Measurements from ENCODE around the gene MYMK.
"Not testable (repeated sequence)": the region's sequence is repeated elsewhere in the genome, so short reads cannot be mapped to it uniquely, and the experiment has no call there.

The MYMK gene

DNA sequence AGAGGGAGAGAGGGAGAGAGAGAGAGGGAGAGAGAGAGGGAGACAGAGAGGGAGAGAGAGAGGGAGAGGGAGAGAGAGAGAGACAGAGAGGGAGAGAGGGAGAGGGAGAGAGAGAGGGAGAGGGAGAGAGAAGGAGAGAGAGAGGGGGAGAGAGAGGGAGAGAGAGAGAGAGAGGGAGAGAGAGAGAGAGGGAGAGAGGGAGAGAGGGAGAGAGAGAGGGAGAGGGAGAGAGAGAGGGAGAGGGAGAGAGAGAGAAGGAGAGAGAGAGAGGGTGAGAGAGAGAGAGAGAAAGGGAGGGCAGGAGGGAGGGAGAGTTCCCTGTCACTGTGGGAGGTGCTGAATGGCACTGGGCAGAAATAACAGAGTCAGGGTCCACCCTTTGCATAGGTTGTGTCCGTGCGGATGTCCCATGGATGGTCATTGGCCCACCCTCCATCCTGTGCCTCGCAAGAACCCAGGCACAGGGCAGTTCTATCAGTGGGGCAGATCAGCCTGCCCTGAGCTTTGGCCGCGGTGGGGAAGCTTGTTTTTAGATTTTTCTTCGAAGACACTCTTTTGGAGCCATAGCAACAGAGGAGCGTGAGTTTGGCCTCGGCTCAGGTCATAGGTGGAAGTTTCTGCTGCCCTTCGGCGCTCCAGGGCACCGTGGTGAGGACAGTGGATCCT lies 39.8 kb upstream of the MYMK start:
- no peak overlapping the region for H3K4me3 ChIP-seq (ENCODE audit: low read length)
- H3K27me3 ChIP-seq (ENCODE audit: control insufficient read depth, insufficient read depth, low read length): no peaks in the 10 kb centered on the region
- no peaks in the 10 kb centered on the region for H3K9me3 ChIP-seq (ENCODE audit: control insufficient read depth, low read length)
- no peak overlapping the region for H3K9ac ChIP-seq (ENCODE audit: low read length)
- peaks cover 9% of the 10 kb centered on the region for H3K4me1 ChIP-seq (ENCODE audit: control insufficient read depth, insufficient read depth, low read length)
- no peaks in the 10 kb centered on the region for H3K36me3 ChIP-seq (ENCODE audit: control insufficient read depth, insufficient read depth, low read length)

DNA sequence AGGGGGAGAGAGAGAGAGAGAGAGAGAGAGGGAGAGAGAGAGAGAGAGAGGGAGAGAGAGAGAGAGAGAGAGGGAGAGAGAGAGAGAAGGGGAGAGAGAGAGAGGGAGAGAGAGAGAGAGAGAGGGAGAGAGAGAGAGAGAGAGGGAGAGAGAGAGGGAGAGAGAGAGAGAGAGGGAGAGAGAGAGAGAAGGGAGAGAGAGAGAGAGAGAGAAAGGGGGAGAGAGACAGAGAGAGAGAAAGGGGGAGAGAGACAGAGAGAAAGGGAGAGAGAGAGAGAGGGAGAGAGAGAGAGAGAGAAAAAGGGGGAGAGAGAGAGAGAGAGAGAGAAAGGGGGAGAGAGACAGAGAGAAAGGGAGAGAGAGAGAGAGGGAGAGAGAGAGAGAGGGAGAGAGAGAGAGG lies 39.1 kb upstream of the MYMK start:
- H3K36me3 ChIP-seq (ENCODE audit: control insufficient read depth, insufficient read depth, low read length); H3K4me3 ChIP-seq (ENCODE audit: low read length); H3K9ac ChIP-seq (ENCODE audit: low read length); H3K27me3 ChIP-seq (ENCODE audit: control insufficient read depth, insufficient read depth, low read length); H3K9me3 ChIP-seq (ENCODE audit: control insufficient read depth, low read length): not testable (repeated sequence)
- peaks cover 11% of the 10 kb centered on the region for H3K4me1 ChIP-seq (ENCODE audit: control insufficient read depth, insufficient read depth, low read length)

- Histone ChIP-seq H3K9me3 (ENCODE audit: control insufficient read depth, low read length) (no peaks in the 10 kb centered on the region), H3K27me3 (ENCODE audit: control insufficient read depth, insufficient read depth, low read length) (no peaks in the 10 kb centered on the region), H3K4me1 (ENCODE audit: control insufficient read depth, insufficient read depth, low read length) (peaks cover 16% of the 10 kb centered on the region), H3K4me3 (ENCODE audit: low read length) (no peak overlapping the region), H3K9ac (ENCODE audit: low read length) (no peak overlapping the region), H3K36me3 (ENCODE audit: control insufficient read depth, insufficient read depth, low read length) (no peaks in the 10 kb centered on the region)
Measured at GRCh38 chr9:133563291-133563796, 38.6 kb upstream of the MYMK start.

- H3K4me1 ChIP-seq (ENCODE audit: control insufficient read depth, insufficient read depth, low read length): peaks cover 20% of the 10 kb centered on the region
- no peak overlapping the region for H3K4me3 ChIP-seq (ENCODE audit: low read length)
- H3K36me3 ChIP-seq (ENCODE audit: control insufficient read depth, insufficient read depth, low read length): no peaks in the 10 kb centered on the region
- H3K9me3 ChIP-seq (ENCODE audit: control insufficient read depth, low read length): no peaks in the 10 kb centered on the region
- no peaks in the 10 kb centered on the region for H3K27me3 ChIP-seq (ENCODE audit: control insufficient read depth, insufficient read depth, low read length)
- no peak overlapping the region for H3K9ac ChIP-seq (ENCODE audit: low read length)
Measured at GRCh38 chr9:133562611-133563290, 38.0 kb upstream of the MYMK start.

DNA sequence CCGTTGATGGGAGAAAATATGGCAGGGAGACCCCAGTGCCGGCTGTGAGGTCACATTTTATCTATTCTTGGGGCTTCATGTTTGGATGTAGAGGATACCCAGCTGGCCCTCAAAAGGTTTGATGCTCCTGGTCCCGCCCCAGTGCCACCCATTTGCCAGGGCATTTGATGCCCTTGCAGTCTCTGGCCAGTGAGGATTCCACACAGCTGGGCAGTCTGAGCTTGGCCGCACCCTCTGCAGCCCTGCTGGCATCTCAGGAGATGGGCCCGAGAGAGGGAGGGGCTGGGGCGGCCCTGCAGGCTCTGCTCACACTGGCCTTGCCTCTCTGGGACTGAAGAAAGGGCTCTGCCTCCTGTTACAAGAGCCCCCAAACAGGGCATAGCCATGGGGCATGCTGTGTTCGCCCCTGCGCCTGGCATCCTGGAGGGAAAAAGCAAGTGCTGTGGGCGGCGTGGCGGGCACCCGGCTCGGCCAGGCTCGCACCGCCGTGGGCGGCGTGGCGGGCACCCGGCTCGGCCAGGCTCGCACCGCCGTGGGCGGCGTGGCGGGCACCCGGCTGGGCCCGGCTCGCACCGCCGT lies 37.3 kb upstream of the MYMK start:
- H3K36me3 ChIP-seq (ENCODE audit: control insufficient read depth, insufficient read depth, low read length): no peaks in the 10 kb centered on the region
- H3K4me3 ChIP-seq (ENCODE audit: low read length): no peak overlapping the region
- H3K27me3 ChIP-seq (ENCODE audit: control insufficient read depth, insufficient read depth, low read length): no peaks in the 10 kb centered on the region
- H3K4me1 ChIP-seq (ENCODE audit: control insufficient read depth, insufficient read depth, low read length): peaks cover 20% of the 10 kb centered on the region
- H3K9me3 ChIP-seq (ENCODE audit: control insufficient read depth, low read length): no peaks in the 10 kb centered on the region
- no peak overlapping the region for H3K9ac ChIP-seq (ENCODE audit: low read length)

- no peaks in the 10 kb centered on the region for H3K27me3 ChIP-seq (ENCODE audit: control insufficient read depth, insufficient read depth, low read length)
- no peaks in the 10 kb centered on the region for H3K9me3 ChIP-seq (ENCODE audit: control insufficient read depth, low read length)
- no peak overlapping the region for H3K4me3 ChIP-seq (ENCODE audit: low read length)
- peaks cover 20% of the 10 kb centered on the region for H3K4me1 ChIP-seq (ENCODE audit: control insufficient read depth, insufficient read depth, low read length)
- H3K9ac ChIP-seq (ENCODE audit: low read length): no peak overlapping the region
- H3K36me3 ChIP-seq (ENCODE audit: control insufficient read depth, insufficient read depth, low read length): no peaks in the 10 kb centered on the region
Measured at GRCh38 chr9:133560944-133561343, 36.2 kb upstream of the MYMK start.

- no peaks in the 10 kb centered on the region for H3K9me3 ChIP-seq (ENCODE audit: control insufficient read depth, low read length)
- H3K4me3 ChIP-seq (ENCODE audit: low read length): no peak overlapping the region
- H3K36me3 ChIP-seq (ENCODE audit: control insufficient read depth, insufficient read depth, low read length): no peaks in the 10 kb centered on the region
- peaks cover 20% of the 10 kb centered on the region for H3K4me1 ChIP-seq (ENCODE audit: control insufficient read depth, insufficient read depth, low read length)
- H3K27me3 ChIP-seq (ENCODE audit: control insufficient read depth, insufficient read depth, low read length): no peaks in the 10 kb centered on the region
- no peak overlapping the region for H3K9ac ChIP-seq (ENCODE audit: low read length)
Measured at GRCh38 chr9:133560311-133560710, 35.6 kb upstream of the MYMK start.

DNA sequence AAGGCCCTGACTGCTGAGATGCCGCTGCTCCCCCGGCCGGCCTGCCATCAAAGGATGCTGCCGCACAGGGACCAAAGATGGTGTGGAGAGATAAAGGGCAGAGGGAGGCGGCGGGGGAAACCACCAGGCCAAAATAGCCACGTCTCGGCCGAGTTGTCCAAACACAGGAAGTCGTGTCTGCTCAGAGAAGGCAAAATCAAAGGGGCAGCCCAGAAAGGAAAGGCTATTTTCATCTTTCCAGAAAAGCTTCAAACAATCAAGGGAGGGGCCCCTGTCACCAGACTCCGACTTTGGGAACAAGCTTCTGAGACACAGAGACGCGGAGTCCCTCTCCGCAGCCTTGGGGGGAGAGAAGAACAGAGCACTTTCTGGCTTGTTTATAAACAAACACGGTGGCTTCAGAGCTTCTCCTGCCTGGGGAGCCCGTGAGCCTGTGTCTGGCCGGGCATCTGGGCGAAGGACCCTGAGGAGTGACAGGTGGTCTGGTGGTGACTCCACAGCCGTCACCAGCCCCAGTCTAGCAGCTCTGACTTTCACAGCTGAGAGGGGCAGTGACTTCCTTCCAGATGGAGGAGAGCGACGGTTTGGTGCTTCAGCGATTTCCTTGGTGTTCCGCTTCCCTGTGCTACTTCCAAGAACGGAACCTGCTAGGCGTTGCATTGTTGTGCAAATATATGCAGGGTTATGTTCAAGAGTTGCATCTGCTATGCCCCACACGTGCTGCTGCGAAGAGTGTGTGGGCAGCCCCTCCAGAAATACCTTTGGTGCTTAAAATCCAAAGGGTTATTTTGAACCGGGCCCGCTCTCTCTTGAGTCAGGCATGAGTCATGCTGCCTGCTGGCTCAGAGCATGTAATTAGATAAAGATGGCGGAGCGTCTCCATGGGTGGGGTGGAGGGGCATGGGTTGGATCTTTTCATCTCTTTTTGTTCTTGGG lies 33.7 kb upstream of the MYMK start:
- no peak overlapping the region for H3K4me3 ChIP-seq (ENCODE audit: low read length)
- H3K9me3 ChIP-seq (ENCODE audit: control insufficient read depth, low read length): no peaks in the 10 kb centered on the region
- H3K9ac ChIP-seq (ENCODE audit: low read length): no peak overlapping the region
- no peaks in the 10 kb centered on the region for H3K27me3 ChIP-seq (ENCODE audit: control insufficient read depth, insufficient read depth, low read length)
- no peaks in the 10 kb centered on the region for H3K36me3 ChIP-seq (ENCODE audit: control insufficient read depth, insufficient read depth, low read length)
- H3K4me1 ChIP-seq (ENCODE audit: control insufficient read depth, insufficient read depth, low read length): peaks cover 19% of the 10 kb centered on the region

DNA sequence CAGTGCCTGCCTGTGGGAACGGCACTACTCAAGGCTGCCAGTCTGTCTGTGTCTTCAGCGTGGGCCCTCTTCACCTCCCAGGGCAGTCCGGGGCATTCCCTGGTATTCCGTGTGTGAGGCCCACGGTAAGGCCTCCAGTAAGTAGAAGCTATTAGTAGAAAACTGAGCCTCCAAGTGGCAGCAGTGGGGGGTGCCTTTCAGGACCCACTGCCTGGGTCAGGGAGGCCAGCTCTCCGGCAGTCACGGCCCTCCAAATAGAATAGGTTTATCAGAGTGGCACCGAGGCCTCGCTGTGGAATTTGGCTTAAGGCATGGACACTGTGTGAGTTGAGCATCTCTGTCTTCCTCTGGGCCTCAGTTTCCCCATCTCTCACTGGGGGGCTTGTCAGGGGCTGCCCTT lies 32.8 kb upstream of the MYMK start:
- H3K9me3 ChIP-seq (ENCODE audit: control insufficient read depth, low read length): no peaks in the 10 kb centered on the region
- no peaks in the 10 kb centered on the region for H3K27me3 ChIP-seq (ENCODE audit: control insufficient read depth, insufficient read depth, low read length)
- H3K36me3 ChIP-seq (ENCODE audit: control insufficient read depth, insufficient read depth, low read length): no peaks in the 10 kb centered on the region
- no peak overlapping the region for H3K9ac ChIP-seq (ENCODE audit: low read length)
- H3K4me3 ChIP-seq (ENCODE audit: low read length): no peak overlapping the region
- H3K4me1 ChIP-seq (ENCODE audit: control insufficient read depth, insufficient read depth, low read length): peaks cover 11% of the 10 kb centered on the region

DNA sequence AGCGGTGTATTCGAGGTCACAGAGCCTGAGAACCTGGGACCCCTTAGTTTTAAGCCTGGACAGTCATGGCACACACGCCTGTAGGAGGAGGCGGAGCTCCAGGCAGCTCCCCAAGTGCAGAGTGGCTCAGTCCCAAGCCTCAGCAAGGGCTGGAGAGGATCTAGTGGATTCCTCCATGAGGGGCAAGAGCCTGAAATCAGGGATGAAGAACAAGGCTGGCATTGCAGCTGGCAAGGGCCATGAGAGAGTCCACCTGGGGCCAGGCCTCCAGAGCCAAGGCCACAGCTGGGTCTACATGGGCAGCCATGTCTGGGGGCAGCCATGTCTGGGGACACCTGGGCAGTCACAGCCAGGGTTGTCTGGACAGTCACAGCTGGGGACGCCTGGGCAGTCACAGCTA lies 31.6 kb upstream of the MYMK start:
- Histone ChIP-seq H3K4me3 (ENCODE audit: low read length) (no peak overlapping the region), H3K9ac (ENCODE audit: low read length) (no peak overlapping the region), H3K4me1 (ENCODE audit: control insufficient read depth, insufficient read depth, low read length) (peaks cover 11% of the 10 kb centered on the region), H3K9me3 (ENCODE audit: control insufficient read depth, low read length) (no peaks in the 10 kb centered on the region), H3K27me3 (ENCODE audit: control insufficient read depth, insufficient read depth, low read length) (no peaks in the 10 kb centered on the region), H3K36me3 (ENCODE audit: control insufficient read depth, insufficient read depth, low read length) (no peaks in the 10 kb centered on the region)

DNA sequence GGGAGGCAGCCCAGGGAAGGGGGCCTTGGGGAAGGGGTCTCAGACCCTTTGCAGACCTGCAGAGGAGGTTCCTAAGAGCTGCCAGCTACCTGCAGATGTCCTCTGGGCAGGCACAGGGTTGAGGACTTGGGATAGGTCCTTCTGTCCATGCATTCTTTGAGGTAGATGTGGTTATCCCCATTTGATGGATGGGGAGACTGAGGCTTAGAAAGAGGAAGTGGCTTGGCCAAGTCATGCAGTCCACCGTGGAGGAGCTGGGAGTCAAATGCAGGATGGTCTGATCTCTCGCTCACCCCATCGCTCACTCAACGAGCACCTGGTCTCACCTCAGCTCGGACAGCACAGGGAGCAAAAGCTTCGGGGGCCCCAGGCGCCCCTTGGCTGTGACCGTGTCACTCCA lies 30.0 kb upstream of the MYMK start:
- peaks cover 11% of the 10 kb centered on the region for H3K4me1 ChIP-seq (ENCODE audit: control insufficient read depth, insufficient read depth, low read length)
- no peaks in the 10 kb centered on the region for H3K27me3 ChIP-seq (ENCODE audit: control insufficient read depth, insufficient read depth, low read length)
- H3K9ac ChIP-seq (ENCODE audit: low read length): no peak overlapping the region
- no peak overlapping the region for H3K4me3 ChIP-seq (ENCODE audit: low read length)
- H3K9me3 ChIP-seq (ENCODE audit: control insufficient read depth, low read length): no peaks in the 10 kb centered on the region
- no peaks in the 10 kb centered on the region for H3K36me3 ChIP-seq (ENCODE audit: control insufficient read depth, insufficient read depth, low read length)

All from mucosa of stomach (tissue), 1 donor.